ENCODE results near the gene PSMA5.

The PSMA5 gene

GRCh38 chr1:109466125-109466451, 39.8 kb upstream of the PSMA5 start:
- Histone ChIP-seq H3K4me1 (ENCODE audit: insufficient read depth, low read length, poor library complexity, severe bottlenecking) (peaks cover 2% of the 10 kb centered on the region), H3K9ac (ENCODE audit: low read depth, low read length, poor library complexity, severe bottlenecking) (no peak overlapping the region), H3K4me2 (ENCODE audit: low read depth, low read length, poor library complexity, severe bottlenecking) (no peak overlapping the region)

GRCh38 chr1:109457819-109458218, 31.6 kb upstream of the PSMA5 start:
- no peaks in the 10 kb centered on the region for H3K79me2 ChIP-seq (ENCODE audit: insufficient read depth, low read length)
- no peak overlapping the region for H3K4me3 ChIP-seq (ENCODE audit: low read length, poor library complexity, severe bottlenecking)
- H3F3A ChIP-seq (ENCODE audit: low read depth) = no peaks in the 10 kb centered on the region
- no peaks in the 10 kb centered on the region for H3K9me2 ChIP-seq (replicated peaks; ENCODE audit: low read depth, low read length)
- H3K36me3 ChIP-seq (ENCODE audit: insufficient read depth, low read length) = no peaks in the 10 kb centered on the region
- no peak overlapping the region for H3K4me2 ChIP-seq (ENCODE audit: low read depth, low read length, poor library complexity, severe bottlenecking)
- no peak overlapping the region for H3K9ac ChIP-seq (ENCODE audit: low read depth, low read length, poor library complexity, severe bottlenecking)
- peaks cover 12% of the 10 kb centered on the region for H3K9me3 ChIP-seq (ENCODE audit: insufficient read depth, low read depth, low read length)
- no peaks in the 10 kb centered on the region for H3K27me3 ChIP-seq (ENCODE audit: insufficient read depth, low read length, poor library complexity, severe bottlenecking)
- no peaks in the 10 kb centered on the region for H3K4me1 ChIP-seq (ENCODE audit: insufficient read depth, low read length, poor library complexity, severe bottlenecking)
- no peaks in the 10 kb centered on the region for H4K20me1 ChIP-seq (ENCODE audit: insufficient read depth, low read length, poor library complexity, severe bottlenecking)
- TF ChIP-seq EZH2phosphoT487 (IDR thresholded peaks at IDR 0.05; ENCODE audit: borderline replicate concordance) = no peak
- TF ChIP-seq CTCF (conservative IDR thresholded peaks at IDR 0.05; ENCODE audit: low read length) = no peak
- H2AFZ ChIP-seq (ENCODE audit: low read length) = no peak overlapping the region

More at GRCh38 chr1:109466125-109466451, 39.8 kb upstream of the PSMA5 start:
- Histone ChIP-seq H4K20me1 (ENCODE audit: insufficient read depth, low read length, poor library complexity, severe bottlenecking) (no peaks in the 10 kb centered on the region), H3K36me3 (ENCODE audit: insufficient read depth, low read length) (no peaks in the 10 kb centered on the region), H3K9me2 (replicated peaks; ENCODE audit: low read depth, low read length) (no peaks in the 10 kb centered on the region), H3K9me3 (ENCODE audit: insufficient read depth, low read depth, low read length) (no peaks in the 10 kb centered on the region), H3K79me2 (ENCODE audit: insufficient read depth, low read length) (no peaks in the 10 kb centered on the region), H3F3A (ENCODE audit: low read depth) (no peaks in the 10 kb centered on the region), H2AFZ (ENCODE audit: low read length) (no peak overlapping the region), H3K4me3 (ENCODE audit: low read length, poor library complexity, severe bottlenecking) (no peak overlapping the region), H3K27me3 (ENCODE audit: insufficient read depth, low read length, poor library complexity, severe bottlenecking) (no peaks in the 10 kb centered on the region)
- no peak for TF ChIP-seq CTCF (conservative IDR thresholded peaks at IDR 0.05; ENCODE audit: low read length)
- TF ChIP-seq EZH2phosphoT487 (IDR thresholded peaks at IDR 0.05; ENCODE audit: borderline replicate concordance) = no peak

- Histone ChIP-seq H3K9me2 (replicated peaks; ENCODE audit: low read depth, low read length) (no peaks in the 10 kb centered on the region), H3K4me2 (ENCODE audit: low read depth, low read length, poor library complexity, severe bottlenecking) (no peak overlapping the region), H3K27me3 (ENCODE audit: insufficient read depth, low read length, poor library complexity, severe bottlenecking) (no peaks in the 10 kb centered on the region), H3K4me3 (ENCODE audit: low read length, poor library complexity, severe bottlenecking) (no peak overlapping the region), H3F3A (ENCODE audit: low read depth) (no peaks in the 10 kb centered on the region), H3K9me3 (ENCODE audit: insufficient read depth, low read depth, low read length) (peaks cover 12% of the 10 kb centered on the region), H3K79me2 (ENCODE audit: insufficient read depth, low read length) (no peaks in the 10 kb centered on the region), H3K4me1 (ENCODE audit: insufficient read depth, low read length, poor library complexity, severe bottlenecking) (no peaks in the 10 kb centered on the region), H4K20me1 (ENCODE audit: insufficient read depth, low read length, poor library complexity, severe bottlenecking) (no peaks in the 10 kb centered on the region), H2AFZ (ENCODE audit: low read length) (no peak overlapping the region), H3K36me3 (ENCODE audit: insufficient read depth, low read length) (no peaks in the 10 kb centered on the region), H3K9ac (ENCODE audit: low read depth, low read length, poor library complexity, severe bottlenecking) (no peak overlapping the region)
- TF ChIP-seq EZH2phosphoT487 (IDR thresholded peaks at IDR 0.05; ENCODE audit: borderline replicate concordance) = no peak
- no peak for TF ChIP-seq CTCF (conservative IDR thresholded peaks at IDR 0.05; ENCODE audit: low read length)
Measured at GRCh38 chr1:109454497-109455133, 28.4 kb upstream of the PSMA5 start.

All from Loucy (cell line).